H1 (cell line): ENCODE data around the gene MVP. TPM values are rescaled to one million over a fixed set of nuclear protein-coding genes. Genes with fewer than 3 reads are reported as not detected.

Experiments used
- CTCF ChIA-PET: fragments of 300-600 bp; sonication (Branson Sonifier 250); formaldehyde crosslinking; loops from one replicate; lab custom pipeline; 2021; ENCODE audit not compliant: partially characterized antibody; lab: Charles Lee
- POLR2A ChIA-PET: fragments of 300-600 bp; sonication (Branson Sonifier 250); formaldehyde crosslinking; loops from one replicate; lab custom pipeline; 2021; ENCODE audit warnings: inconsistent platforms; ENCODE audit not compliant: partially characterized antibody; lab: Charles Lee
- DNase-seq, 2 experiments: peaks; one replicate each; pipeline versions ENCODE4 v3.0.0 to v3.0.0-alpha.2; 2010 to 2022; ENCODE audit warnings: low spot score in 2 of 2, low read depth in 1 of 2, mixed read lengths in 1 of 2
- FAIRE-seq: peaks from 2 replicates; lab custom pipeline; 2011; peaks lifted over from hg19 to GRCh38; lab: Jason Lieb, UNC
- H2AFZ ChIP-seq: 2 replicates; pipeline ENCODE4 v1.8.1; 2012; ENCODE audit warnings: low read length, inconsistent platforms
- H2AK5ac ChIP-seq: 2 replicates; pipeline ENCODE4 v1.6.1; 2013; ENCODE audit warnings: low read depth, low read length
- H2BK120ac ChIP-seq: replicated peaks from 2 replicates; pipeline ENCODE3; 2013; ENCODE audit warnings: low read depth, low read length, inconsistent platforms
- H2BK12ac ChIP-seq: 2 replicates; pipeline ENCODE4 v1.6.1; 2013; ENCODE audit warnings: low read depth, low read length
- H2BK15ac ChIP-seq: 2 replicates; pipeline ENCODE4 v1.6.1; 2013; ENCODE audit warnings: low read length
- H2BK20ac ChIP-seq: 2 replicates; pipeline ENCODE4 v1.6.1; 2013; ENCODE audit warnings: low read length
- H2BK5ac ChIP-seq: 2 replicates; pipeline ENCODE4 v1.6.1; 2013; ENCODE audit warnings: low read depth, low read length
- H3K14ac ChIP-seq: 2 replicates; pipeline ENCODE4 v1.6.1; 2013; ENCODE audit warnings: inconsistent platforms; ENCODE audit not compliant: insufficient read length
- H3K18ac ChIP-seq: 2 replicates; pipeline ENCODE4 v1.6.1; 2013; ENCODE audit warnings: low read length; ENCODE audit errors: extremely low read depth
- H3K23ac ChIP-seq: 2 replicates; pipeline ENCODE4 v1.6.1; 2013; ENCODE audit warnings: inconsistent platforms; ENCODE audit not compliant: insufficient read length
- H3K23me2 ChIP-seq: 2 replicates; pipeline ENCODE4 v1.6.1; 2013; ENCODE audit warnings: low read depth, low read length
- H3K27ac ChIP-seq: 2 replicates; pipeline ENCODE4 v1.6.1; 2011; ENCODE audit warnings: low read depth, low read length, inconsistent platforms
- H3K27me3 ChIP-seq, 4 experiments: replicated peaks in 1 of 4; 1 replicate in 1 of 4; 2 replicates in 3 of 4; pipeline versions ENCODE4 v1.6.1 to v1.8.1; 2011 to 2013; ENCODE audit warnings: low read length in 3 of 4, mild to moderate bottlenecking in 3 of 4, inconsistent platforms in 2 of 4, mixed read lengths in 2 of 4, moderate library complexity in 1 of 4; ENCODE audit not compliant: control insufficient read depth in 3 of 4, insufficient read depth in 3 of 4; ENCODE audit errors: extremely low read depth in 1 of 4
- H3K36me3 ChIP-seq, 4 experiments: 2 replicates each; pipeline versions ENCODE4 v1.6.1 to v1.8.1; 2011 to 2013; ENCODE audit warnings: mild to moderate bottlenecking in 4 of 4, low read length in 3 of 4, moderate library complexity in 2 of 4, control low read depth in 1 of 4, inconsistent platforms in 1 of 4; ENCODE audit not compliant: insufficient read depth in 4 of 4, control insufficient read depth in 2 of 4
- H3K4ac ChIP-seq: replicated peaks from 2 replicates; pipeline ENCODE3; 2013; ENCODE audit warnings: low read length, low read depth, mixed read lengths, inconsistent platforms; ENCODE audit not compliant: insufficient read length
- H3K4me1 ChIP-seq, 4 experiments: replicated peaks in 1 of 4; 1 replicate in 1 of 4; 2 replicates in 3 of 4; pipeline versions ENCODE4 v1.6.1 to v1.8.1; 2011 to 2013; ENCODE audit warnings: low read length in 3 of 4, inconsistent platforms in 2 of 4, mixed read lengths in 1 of 4; ENCODE audit not compliant: insufficient read depth in 4 of 4, control insufficient read depth in 3 of 4
- H3K4me2 ChIP-seq, 2 experiments: 2 replicates each; pipeline versions ENCODE4 v1.6.1 to v1.8.1; 2011 to 2013; ENCODE audit warnings: low read depth in 2 of 2, low read length in 2 of 2, control low read depth in 1 of 2, inconsistent platforms in 1 of 2, mild to moderate bottlenecking in 1 of 2; ENCODE audit not compliant: insufficient read depth in 1 of 2
- H3K4me3 ChIP-seq, 4 experiments: fragments of 200-600, 300-600 bp in 1 of 4; sonication (generic), shearing (Covaris generic), sonication (Bioruptor Twin) in 1 of 4; 2 replicates each; pipeline versions ENCODE4 v1.5.1 to v1.8.1; 2011 to 2016; ENCODE audit warnings: low read length in 4 of 4, low read depth in 3 of 4, control low read depth in 2 of 4, inconsistent platforms in 2 of 4, mild to moderate bottlenecking in 2 of 4, mixed read lengths in 1 of 4, moderate library complexity in 1 of 4; ENCODE audit not compliant: insufficient read depth in 2 of 4; ENCODE audit errors: extremely low read depth in 1 of 4
- H3K56ac ChIP-seq: replicated peaks from 2 replicates; pipeline ENCODE3; 2013; ENCODE audit warnings: low read depth, mild to moderate bottlenecking, mixed read lengths, low read length, inconsistent platforms; ENCODE audit not compliant: insufficient read length
- H3K79me1 ChIP-seq: 2 replicates; pipeline ENCODE4 v1.6.1; 2013; ENCODE audit warnings: low read depth, low read length, control low read depth
- H3K79me2 ChIP-seq, 2 experiments: 2 replicates each; pipeline versions ENCODE4 v1.6.1 to v1.8.1; 2012 to 2013; ENCODE audit warnings: low read length in 2 of 2, mild to moderate bottlenecking in 2 of 2, inconsistent platforms in 1 of 2; ENCODE audit not compliant: insufficient read depth in 2 of 2, control insufficient read depth in 1 of 2
- H3K9ac ChIP-seq, 4 experiments: replicated peaks in 1 of 4; 1 replicate in 1 of 4; 2 replicates in 3 of 4; pipeline versions ENCODE4 v1.6.1 to v1.8.1; 2011 to 2013; ENCODE audit warnings: low read depth in 3 of 4, low read length in 3 of 4, control low read depth in 2 of 4, mild to moderate bottlenecking in 2 of 4, moderate library complexity in 2 of 4, inconsistent platforms in 1 of 4; ENCODE audit errors: extremely low read depth in 1 of 4
- H3K9me3 ChIP-seq, 2 experiments: 2 replicates each; pipeline versions ENCODE4 v1.6.1 to v1.8.1; 2012 to 2013; ENCODE audit warnings: mild to moderate bottlenecking in 2 of 2, moderate library complexity in 2 of 2, control low read depth in 1 of 2, inconsistent platforms in 1 of 2, low read depth in 1 of 2, low read length in 1 of 2, mixed read lengths in 1 of 2; ENCODE audit not compliant: insufficient read depth in 2 of 2
- H4K20me1 ChIP-seq, 2 experiments: replicated peaks in 1 of 2; 2 replicates each; pipeline versions ENCODE3 to v1.8.1; 2011 to 2013; ENCODE audit warnings: inconsistent platforms in 2 of 2, low read length in 2 of 2, mild to moderate bottlenecking in 1 of 2; ENCODE audit not compliant: insufficient read depth in 2 of 2, control insufficient read depth in 1 of 2
- H4K5ac ChIP-seq: 2 replicates; pipeline ENCODE4 v1.6.1; 2013; ENCODE audit warnings: low read length, low read depth, mixed read lengths, inconsistent platforms; ENCODE audit not compliant: insufficient read length
- H4K8ac ChIP-seq: 2 replicates; pipeline ENCODE4 v1.8.0; 2013; ENCODE audit warnings: mild to moderate bottlenecking, moderate library complexity, low read length, inconsistent platforms; ENCODE audit not compliant: insufficient read depth; ENCODE audit errors: extremely low read depth
- H4K91ac ChIP-seq: replicated peaks from 2 replicates; pipeline ENCODE3; 2013; ENCODE audit warnings: low read length, mixed read lengths, inconsistent platforms; ENCODE audit not compliant: insufficient read length
- CREB1 ChIP-seq: IDR thresholded peaks from 2 replicates; pipeline ENCODE4 v1.6.1; 2012; ENCODE audit warnings: inconsistent platforms
- CTCF ChIP-seq, 3 experiments: IDR thresholded peaks; 1 replicate in 2 of 3; 2 replicates in 1 of 3; pipeline versions ENCODE4 v1.5.1 to v1.6.1; 2011; ENCODE audit warnings: low read length in 3 of 3, mild to moderate bottlenecking in 3 of 3, inconsistent platforms in 2 of 3, low read depth in 1 of 3, moderate library complexity in 1 of 3; ENCODE audit not compliant: insufficient read depth in 1 of 3; ENCODE audit errors: control extremely low read depth in 1 of 3
- EZH2 ChIP-seq: fragments of 200-600 bp; sonication (generic); IDR thresholded peaks from 2 replicates; pipeline ENCODE4 v1.7.1; 2012; ENCODE audit warnings: low read depth, mild to moderate bottlenecking, moderate library complexity, low read length, inconsistent platforms; ENCODE audit not compliant: severe bottlenecking
- KDM5A ChIP-seq: fragments of 200-600 bp; IDR thresholded peaks from 2 replicates; pipeline ENCODE4 v1.7.1; 2012; ENCODE audit warnings: mild to moderate bottlenecking, low read length, inconsistent platforms, mixed read lengths
- PHF8 ChIP-seq: fragments of 200-600 bp; sonication (generic); conservative IDR thresholded peaks from 2 replicates; pipeline ENCODE4 v1.7.1; 2012; ENCODE audit warnings: low read depth, mild to moderate bottlenecking, inconsistent platforms, low read length, moderate library complexity
- RXRA ChIP-seq: IDR thresholded peaks from 2 replicates; pipeline ENCODE4 v1.6.1; 2011; ENCODE audit warnings: low read depth, mild to moderate bottlenecking, low read length, moderate library complexity; ENCODE audit not compliant: insufficient read depth
- TAF7 ChIP-seq: optimal IDR thresholded peaks from 2 replicates; pipeline ENCODE3; 2011; ENCODE audit warnings: low read depth, mild to moderate bottlenecking, inconsistent platforms, low read length, moderate library complexity, borderline replicate concordance
- TBP ChIP-seq: IDR thresholded peaks from 2 replicates; pipeline ENCODE4 v1.6.1; 2011; ENCODE audit warnings: low read depth, low read length, improper control_type of control experiment
- ZNF274 ChIP-seq: IDR thresholded peaks from 2 replicates; pipeline ENCODE4 v1.7.0; 2012; ENCODE audit warnings: low read length, borderline replicate concordance; ENCODE audit errors: extremely low read depth
- WGBS, 2 experiments: shearing (Covaris generic) in 1 of 2; methylation state at CpG; one replicate each; pipeline versions ENCODE4 v1.1.6 to v1.1.7; 2013 to 2015; ENCODE audit warnings: low lambda C conversion rate in 2 of 2, mixed read lengths in 2 of 2, inconsistent platforms in 1 of 2, low coverage in 1 of 2, missing lambda C conversion rate in 1 of 2; ENCODE audit not compliant: insufficient replicate concordance in 2 of 2, insufficient coverage in 1 of 2, insufficient read length in 1 of 2; ENCODE audit errors: extremely low coverage in 1 of 2, missing lambda C conversion rate in 1 of 2; 5-methylcytosine and 5-hydroxymethylcytosine counted together
- polyA plus RNA-seq, 7 experiments: library from polyadenylated mRNA; depleted of rRNA in 3 of 7; stranded (reverse) in 5 of 7; unstranded in 2 of 7; fragments of >200 nt in 5 of 7; fragments of 200-250 nt in 2 of 7; gene quantifications; 1 replicate in 5 of 7; 2 replicates in 1 of 7; 4 replicates in 1 of 7; pipeline versions ENCODE4 v1.2.1 to v1.2.3, GENCODE V29; 2011 to 2013; ENCODE audit warnings: missing spikeins in 2 of 7, mixed read lengths in 2 of 7
- total RNA-seq: library from RNA; stranded (reverse); fragmentation: NEBNext Ultra II Directional; extraction: Animal tissue kit (Norgen Biotek cat#: 25700); gene quantifications from 2 replicates; pipeline ENCODE4 v1.2.1, GENCODE V29; 2021

The MVP gene
- total and polyA plus RNA-seq, 2 of the 8 experiments (the other 6 are each of a cell fraction or from before 2014, with no cell fraction given): 1.9 TPM

GRCh38 chr16:29777576-29778350 is 42.5 kb upstream of the MVP start, which contains the start of gene ZG16:
TSS of gene ZG16 (plus strand) at chr16:29778256. CDS start at chr16:29779267, 1,011 bp downstream.
- no peak within 1 kb of the TSS for H3K18ac ChIP-seq
- no peak within 1 kb of the TSS for H3K9ac ChIP-seq
- H3K36me3 ChIP-seq: no peaks in the 10 kb centered on the region
- CTCF ChIA-PET: interaction anchor here (0.6 to 2.3 kb wide), 8 partner anchors 10 to 86 kb away, joined by 3 to 11 read pairs (median 4); partner anchors contain the start of gene MVP
- no peak within 1 kb of the TSS for H2BK5ac ChIP-seq
- H2AFZ ChIP-seq: no peak within 1 kb of the TSS
- no peaks in the 10 kb centered on the region for H3K79me2 ChIP-seq
- peak within 1 kb of the TSS; percentile 55; the same call in 1 of the 2 replicates for H2BK15ac ChIP-seq
- H3K27ac ChIP-seq: no peak within 1 kb of the TSS
- no peak within 1 kb of the TSS for H2BK12ac ChIP-seq
- no peaks in the 10 kb centered on the region for H3K79me1 ChIP-seq
- H3K4me3 ChIP-seq: no peak within 1 kb of the TSS
- POLR2A ChIA-PET: interaction anchor here (0.6 to 3.2 kb wide), 10 partner anchors 7 to 577 kb away, joined by 3 to 16 read pairs (median 3); partner anchors contain the start of genes KIF22 and MAZ
- peaks cover 0 to 2% (median 0%) of the 10 kb centered on the region in 4 experiments; a peak in 1 of 7 replicates for H3K27me3 ChIP-seq
- WGBS, 2 experiments: 79% methylated on average over 10 of the region's 10 CpGs; no CpG with 5 or more reads in 1 of the 2 experiments
- no peak within 1 kb of the TSS for H3K14ac ChIP-seq
- no peak within 1 kb of the TSS for H4K5ac ChIP-seq
- H4K91ac ChIP-seq: no peak within 1 kb of the TSS
- H3K9me3 ChIP-seq: no peaks in the 10 kb centered on the region
- no peaks in the 10 kb centered on the region for H3K23me2 ChIP-seq
- no peak within 1 kb of the TSS; the same call in 1 of the 2 replicates for H2AK5ac ChIP-seq
- H3K23ac ChIP-seq: no peak within 1 kb of the TSS
- no peaks in the 10 kb centered on the region for H3K4me1 ChIP-seq
- no peak within 1 kb of the TSS; the same call in 1 of the 2 replicates for H4K8ac ChIP-seq
- H2BK20ac ChIP-seq: 0 out of 2 replicates have a peak within 1 kb of the TSS, but pooled peaks have one; percentile 61
- no peak within 1 kb of the TSS for H3K56ac ChIP-seq
- FAIRE-seq: no peak
- no peak within 1 kb of the TSS for H3K4ac ChIP-seq
- DNase-seq: no peak
- no peaks in the 10 kb centered on the region for H4K20me1 ChIP-seq
- H3K4me2 ChIP-seq: no peak within 1 kb of the TSS
- H2BK120ac ChIP-seq: no peak within 1 kb of the TSS
- TF ChIP-seq EZH2 (no peak), RXRA (no peak), PHF8 (no peak), ZNF274 (no peak), CTCF (IDR thresholded peaks at IDR 0.05; ENCODE audit: control extremely low read depth in 1 of 3, insufficient read depth in 1 of 3, low read depth in 1 of 3, low read length in 3 of 3) (no peak), TAF7 (no peak), CREB1 (no peak), TBP (no peak), KDM5A (no peak)
